ENCODE measurements around the gene TUBA3D. TPM values are rescaled to one million over a fixed set of nuclear protein-coding genes. Genes with fewer than 3 reads are reported as not detected.

TUBA3D gene
- total RNA-seq, 1 donor from 2014 or later = not detected

Other genes starting within 250 kb of the TUBA3D start
- 0.10 TPM in 1 of 2 replicates, not detected in the other for gene RAB6D, start 112.0 kb upstream of the TUBA3D start, total RNA-seq
- gene MZT2A, start 16.3 kb downstream of the TUBA3D start, total RNA-seq = 62.6 and 253 TPM in 2 replicates
- 1.6 and 9.1 TPM in 2 replicates for gene CCDC74A, start 51.8 kb downstream of the TUBA3D start, total RNA-seq